ENCODE measurements around the gene OTOA.
"Not testable (repeated sequence)": the region's sequence is repeated elsewhere in the genome, so short reads cannot be mapped to it uniquely, and the experiment has no call there.

DNA sequence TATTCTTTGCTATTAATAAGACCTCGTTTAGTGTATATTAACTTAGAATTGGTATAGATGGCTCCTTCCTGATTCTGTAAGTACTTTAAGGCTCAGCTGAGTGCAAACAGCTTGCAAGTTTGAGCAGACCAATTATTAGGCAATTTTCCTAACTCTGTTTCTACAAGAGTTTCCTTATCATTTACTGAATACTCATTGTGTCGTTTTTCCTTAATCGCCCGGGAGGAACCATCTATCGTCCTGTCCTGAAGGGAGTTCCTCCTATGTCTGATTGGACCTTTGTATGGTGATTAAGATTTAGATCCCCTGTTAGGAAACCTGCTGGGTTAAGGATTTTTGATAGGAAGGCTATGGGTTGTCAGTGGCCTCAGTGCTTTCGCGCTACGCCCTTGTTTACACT lies 32.4 kb upstream of the OTOA start:
- TF ChIP-seq, protein P1, sequence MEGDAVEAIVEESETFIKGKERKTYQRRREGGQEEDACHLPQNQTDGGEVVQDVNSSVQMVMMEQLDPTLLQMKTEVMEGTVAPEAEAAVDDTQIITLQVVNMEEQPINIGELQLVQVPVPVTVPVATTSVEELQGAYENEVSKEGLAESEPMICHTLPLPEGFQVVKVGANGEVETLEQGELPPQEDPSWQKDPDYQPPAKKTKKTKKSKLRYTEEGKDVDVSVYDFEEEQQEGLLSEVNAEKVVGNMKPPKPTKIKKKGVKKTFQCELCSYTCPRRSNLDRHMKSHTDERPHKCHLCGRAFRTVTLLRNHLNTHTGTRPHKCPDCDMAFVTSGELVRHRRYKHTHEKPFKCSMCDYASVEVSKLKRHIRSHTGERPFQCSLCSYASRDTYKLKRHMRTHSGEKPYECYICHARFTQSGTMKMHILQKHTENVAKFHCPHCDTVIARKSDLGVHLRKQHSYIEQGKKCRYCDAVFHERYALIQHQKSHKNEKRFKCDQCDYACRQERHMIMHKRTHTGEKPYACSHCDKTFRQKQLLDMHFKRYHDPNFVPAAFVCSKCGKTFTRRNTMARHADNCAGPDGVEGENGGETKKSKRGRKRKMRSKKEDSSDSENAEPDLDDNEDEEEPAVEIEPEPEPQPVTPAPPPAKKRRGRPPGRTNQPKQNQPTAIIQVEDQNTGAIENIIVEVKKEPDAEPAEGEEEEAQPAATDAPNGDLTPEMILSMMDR (IDR thresholded peaks at IDR 0.05), result not testable (repeated sequence)
- not testable (repeated sequence) for TF ChIP-seq POLR2A (IDR thresholded peaks at IDR 0.05)
